GM12872 (cell line): ENCODE results near the gene PKN1.

ENCODE experiments used
- CTCF ChIP-seq: IDR thresholded peaks from 3 replicates; pipeline ENCODE4 v1.5.1; 2011; ENCODE audit warnings: low read depth, mild to moderate bottlenecking, low read length, moderate library complexity; ENCODE audit not compliant: insufficient read depth

Gene PKN1

GRCh38 chr19:14507704-14508542 is 74.8 kb downstream of the PKN1 start:
- no peak for TF ChIP-seq CTCF

- no peak for TF ChIP-seq CTCF
Observed at GRCh38 chr19:14510311-14511228, 77.5 kb downstream of the PKN1 start.

GRCh38 chr19:14511229-14511593 is 78.1 kb downstream of the PKN1 start:
- TF ChIP-seq CTCF = no peak

GRCh38 chr19:14512406-14512961 is 79.4 kb downstream of the PKN1 start:
- no peak for TF ChIP-seq CTCF

- TF ChIP-seq CTCF = no peak
Observed at GRCh38 chr19:14514215-14514863, 81.2 kb downstream of the PKN1 start.

- TF ChIP-seq CTCF = no peak
Observed at GRCh38 chr19:14515501-14516047, 82.5 kb downstream of the PKN1 start.

GRCh38 chr19:14516048-14516534 is 83.0 kb downstream of the PKN1 start:
- TF ChIP-seq CTCF = no peak
